CD4-positive, alpha-beta T cell treated with Interleukin-2 at 100 ng/mL for 4 hours (primary cell): Measurements from ENCODE around the gene MYOC.
"Not testable (repeated sequence)": the region's sequence is repeated elsewhere in the genome, so short reads cannot be mapped to it uniquely, and the experiment has no call there.

Source experiments
- DNase-seq: peaks from one replicate; pipeline ENCODE4 v3.0.0-alpha.2; 2020; ENCODE audit warnings: low spot score

MYOC gene

GRCh38 chr1:171653796-171654195 is 1.3 kb upstream of the MYOC start:
- DNase-seq = no peak

- no peak for DNase-seq
Measured at GRCh38 chr1:171646249-171646560, 6.3 kb downstream of the MYOC start.

- DNase-seq = no peak
Measured at GRCh38 chr1:171645553-171646248, 6.8 kb downstream of the MYOC start.

GRCh38 chr1:171644805-171645483 is 7.5 kb downstream of the MYOC start:
- peak; percentile 67 for DNase-seq

GRCh38 chr1:171643156-171643555 is 9.3 kb downstream of the MYOC start:
- no peak for DNase-seq

GRCh38 chr1:171642197-171642596 is 10.3 kb downstream of the MYOC start:
- DNase-seq = no peak

- no peak for DNase-seq
Measured at GRCh38 chr1:171641076-171641864, 11.2 kb downstream of the MYOC start.

GRCh38 chr1:171640225-171640624 is 12.3 kb downstream of the MYOC start:
- DNase-seq = no peak

GRCh38 chr1:171637928-171638576 is 14.4 kb downstream of the MYOC start:
- DNase-seq = no peak

- DNase-seq = no peak
Measured at GRCh38 chr1:171636141-171636540, 16.3 kb downstream of the MYOC start.

- DNase-seq = no peak
Measured at GRCh38 chr1:171635661-171636060, 16.8 kb downstream of the MYOC start.

- DNase-seq = no peak
Measured at GRCh38 chr1:171628225-171628624, 24.3 kb downstream of the MYOC start.

- DNase-seq = no peak
Measured at GRCh38 chr1:171627020-171627419, 25.5 kb downstream of the MYOC start.

- no peak for DNase-seq
Measured at GRCh38 chr1:171625225-171625624, 27.3 kb downstream of the MYOC start.

GRCh38 chr1:171623651-171624331 is 28.7 kb downstream of the MYOC start:
- DNase-seq = no peak

GRCh38 chr1:171622152-171622462 is 30.4 kb downstream of the MYOC start, which contains the start of gene MYOCOS:
Gene MYOCOS, plus strand, starts transcription at chr1:171622243. Its CDS starts 1,641 bp downstream, at chr1:171623884.
- DNase-seq = no peak

GRCh38 chr1:171616586-171616985 is 35.9 kb downstream of the MYOC start:
- DNase-seq = no peak

- DNase-seq = not testable (repeated sequence)
Measured at GRCh38 chr1:171615122-171615906, 37.2 kb downstream of the MYOC start.

GRCh38 chr1:171613282-171613681 is 39.2 kb downstream of the MYOC start:
- no peak for DNase-seq

GRCh38 chr1:171611306-171611705 is 41.2 kb downstream of the MYOC start:
- DNase-seq = no peak

GRCh38 chr1:171610385-171610784 is 42.1 kb downstream of the MYOC start:
- DNase-seq = no peak
